Measurements from ENCODE around the gene ZNF513. TPM values are rescaled to one million over a fixed set of nuclear protein-coding genes. Genes with fewer than 3 reads are reported as not detected.

The ZNF513 gene
- total and polyA plus RNA-seq, 11 donors: 2.8 to 11.8 (median 7.5) TPM

DNA sequence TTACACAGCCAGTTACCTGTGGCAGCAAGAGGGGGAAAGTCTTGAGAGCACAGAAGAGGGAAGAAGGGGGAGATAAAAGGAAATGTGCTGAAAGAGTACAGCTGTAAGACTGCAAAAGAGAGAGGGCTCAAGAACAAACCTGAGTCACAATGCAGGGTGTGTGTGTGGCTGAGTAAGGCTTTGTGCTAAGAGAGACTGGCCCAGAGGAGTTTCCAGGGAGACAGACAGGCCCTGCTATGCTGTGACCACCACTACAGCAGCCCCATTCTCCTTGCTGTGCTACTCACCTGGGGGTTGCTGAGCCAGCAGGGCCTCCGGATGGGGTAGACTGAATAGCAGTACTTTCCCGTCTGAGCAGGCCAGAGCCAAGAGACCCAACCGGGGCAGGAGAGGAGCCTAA lies 45.2 kb downstream of the ZNF513 start:
- intact Hi-C loops (cut with DNase I): no loop called here
- no peak for TF ChIP-seq POLR2A (IDR thresholded peaks at IDR 0.05)
- Histone ChIP-seq H3K36me3 (peaks cover 0 to 100% (median 99%) of the 10 kb centered on the region in 9 donors), H3K9me3 (no peaks in the 10 kb centered on the region), H3K27me3 (no peaks in the 10 kb centered on the region), H3K27ac (no peak overlapping the region), H3K4me3 (no peak overlapping the region), H3K4me1 (no peaks in the 10 kb centered on the region)
- DNase-seq (no peak), ATAC-seq (no peak)
- 91 to 96% (median 95%) methylated on average over 3 of the region's 3 CpGs for WGBS, 4 donors

Other genes with a start within 250 kb of the ZNF513 start
- gene PREB, start 246.1 kb downstream of the ZNF513 start, total RNA-seq: 10 to 100 TPM; 41.1 to 74.5 (median 48.7) TPM
- 10 to 100 TPM; 54.3 to 99.4 TPM for gene PREB, start 246.1 kb downstream of the ZNF513 start, polyA plus RNA-seq
- gene PRR30, start 241.3 kb downstream of the ZNF513 start, total RNA-seq: not detected
- gene PRR30, start 241.3 kb downstream of the ZNF513 start, polyA plus RNA-seq: not detected
- gene TCF23, start 231.7 kb downstream of the ZNF513 start, total RNA-seq: under 1 TPM in 3 of 9 donors, not detected in 6; 0.07 to 0.85 (median 0.68) TPM
- gene TCF23, start 231.7 kb downstream of the ZNF513 start, polyA plus RNA-seq: under 1 TPM; 0.04 TPM
- 100 to 1,000 TPM in 8 of 9 donors, 10 to 100 TPM in 1; 96.9 to 210 (median 144) TPM for gene ATRAID, start 168.7 kb downstream of the ZNF513 start, total RNA-seq
- gene ATRAID, start 168.7 kb downstream of the ZNF513 start, polyA plus RNA-seq: 100 to 1,000 TPM; 126 to 195 TPM
- gene SLC5A6, start 168.5 kb downstream of the ZNF513 start, total RNA-seq: 10 to 100 TPM in 5 of 9 donors, 1 to 10 TPM in 4; 6.3 to 16.7 (median 10.3) TPM
- 10 to 100 TPM in 1 of 2 donors, 1 to 10 TPM in 1; 6.7 to 37.7 TPM for gene SLC5A6, start 168.5 kb downstream of the ZNF513 start, polyA plus RNA-seq
- 10 to 100 TPM in 2 of 9 donors, 1 to 10 TPM in 7; 5.0 to 14.2 (median 6.7) TPM for gene CAD, start 163.4 kb downstream of the ZNF513 start, total RNA-seq
- 1 to 10 TPM; 3.2 to 9.3 TPM for gene CAD, start 163.4 kb downstream of the ZNF513 start, polyA plus RNA-seq
- gene SLC30A3, start 117.7 kb downstream of the ZNF513 start, total RNA-seq: 10 to 100 TPM in 2 of 9 donors, 1 to 10 TPM in 7; 5.0 to 18.1 (median 9.0) TPM
- gene SLC30A3, start 117.7 kb downstream of the ZNF513 start, polyA plus RNA-seq: 1 to 10 TPM; 5.6 to 9.2 TPM
- 1 to 10 TPM in 5 of 9 donors, under 1 TPM in 4; 0.36 to 3.3 (median 1.2) TPM for gene DNAJC5G, start 105.3 kb downstream of the ZNF513 start, total RNA-seq
- 1 to 10 TPM in 1 of 2 donors, under 1 TPM in 1; 0.11 to 1.8 TPM for gene DNAJC5G, start 105.3 kb downstream of the ZNF513 start, polyA plus RNA-seq
- 100 to 1,000 TPM; 175 to 329 (median 241) TPM for gene TRIM54, start 98.3 kb downstream of the ZNF513 start, total RNA-seq
- 100 to 1,000 TPM; 128 to 324 TPM for gene TRIM54, start 98.3 kb downstream of the ZNF513 start, polyA plus RNA-seq
- 1 to 10 TPM in 6 of 9 donors, under 1 TPM in 3; 0.60 to 2.5 (median 1.1) TPM for gene UCN, start 72.3 kb downstream of the ZNF513 start, total RNA-seq
- gene UCN, start 72.3 kb downstream of the ZNF513 start, polyA plus RNA-seq: 1 to 10 TPM; 1.3 to 1.4 TPM
- gene MPV17, start 57.6 kb downstream of the ZNF513 start, total RNA-seq: 100 to 1,000 TPM in 1 of 9 donors, 10 to 100 TPM in 8; 48.8 to 103 (median 65.7) TPM
- 100 to 1,000 TPM in 1 of 2 donors, 10 to 100 TPM in 1; 69.3 to 134 TPM for gene MPV17, start 57.6 kb downstream of the ZNF513 start, polyA plus RNA-seq
- gene GTF3C2, start 24.0 kb downstream of the ZNF513 start, total RNA-seq: 10 to 100 TPM; 19.9 to 42.6 (median 28.3) TPM
- 10 to 100 TPM; 17.8 to 21.9 TPM for gene GTF3C2, start 24.0 kb downstream of the ZNF513 start, polyA plus RNA-seq
- gene EIF2B4, start 10.4 kb downstream of the ZNF513 start, total RNA-seq: 10 to 100 TPM; 28.5 to 59.3 (median 37.0) TPM
- 10 to 100 TPM; 40.2 to 69.0 TPM for gene EIF2B4, start 10.4 kb downstream of the ZNF513 start, polyA plus RNA-seq
- gene SNX17, start 10.1 kb downstream of the ZNF513 start, total RNA-seq: 10 to 100 TPM; 59.4 to 90.7 (median 77.2) TPM
- gene SNX17, start 10.1 kb downstream of the ZNF513 start, polyA plus RNA-seq: 100 to 1,000 TPM in 1 of 2 donors, 10 to 100 TPM in 1; 39.2 to 106 TPM
- gene PPM1G, start 28.9 kb upstream of the ZNF513 start, total RNA-seq: 10 to 100 TPM; 31.7 to 49.7 (median 40.2) TPM
- 10 to 100 TPM; 31.2 to 87.2 TPM for gene PPM1G, start 28.9 kb upstream of the ZNF513 start, polyA plus RNA-seq
- gene NRBP1, start 47.9 kb upstream of the ZNF513 start, total RNA-seq: 10 to 100 TPM; 43.5 to 78.6 (median 62.8) TPM
- gene NRBP1, start 47.9 kb upstream of the ZNF513 start, polyA plus RNA-seq: 100 to 1,000 TPM in 1 of 2 donors, 10 to 100 TPM in 1; 27.8 to 114 TPM
- 1 to 10 TPM in 1 of 9 donors, under 1 TPM in 2, not detected in 6; 0.50 to 1.7 (median 0.61) TPM for gene KRTCAP3, start 61.6 kb upstream of the ZNF513 start, total RNA-seq
- under 1 TPM in 1 of 2 donors, not detected in 1; 0.65 TPM for gene KRTCAP3, start 61.6 kb upstream of the ZNF513 start, polyA plus RNA-seq
- gene IFT172, start 109.0 kb upstream of the ZNF513 start, total RNA-seq: 10 to 100 TPM; 13.6 to 25.7 (median 17.4) TPM
- 10 to 100 TPM; 11.9 to 27.2 TPM for gene IFT172, start 109.0 kb upstream of the ZNF513 start, polyA plus RNA-seq
- gene FNDC4, start 114.5 kb upstream of the ZNF513 start, total RNA-seq: 1 to 10 TPM; 1.0 to 4.7 (median 3.1) TPM
- gene FNDC4, start 114.5 kb upstream of the ZNF513 start, polyA plus RNA-seq: 10 to 100 TPM in 1 of 2 donors, 1 to 10 TPM in 1; 2.0 to 10.5 TPM
- gene GCKR, start 116.1 kb upstream of the ZNF513 start, total RNA-seq: 1 to 10 TPM in 1 of 9 donors, under 1 TPM in 3, not detected in 5; 0.28 to 1.1 (median 0.38) TPM
- 1 to 10 TPM in 1 of 2 donors, under 1 TPM in 1; 0.23 to 1.7 TPM for gene GCKR, start 116.1 kb upstream of the ZNF513 start, polyA plus RNA-seq
- 10 to 100 TPM; 13.2 to 31.8 (median 20.1) TPM for gene ZNF512, start 202.3 kb upstream of the ZNF513 start, total RNA-seq
- gene ZNF512, start 202.3 kb upstream of the ZNF513 start, polyA plus RNA-seq: 10 to 100 TPM in 1 of 2 donors, 1 to 10 TPM in 1; 8.4 to 15.8 TPM
- gene CCDC121, start 248.3 kb upstream of the ZNF513 start, total RNA-seq: 1 to 10 TPM; 3.9 to 7.7 (median 5.8) TPM
- gene CCDC121, start 248.3 kb upstream of the ZNF513 start, polyA plus RNA-seq: 1 to 10 TPM; 2.5 to 3.5 TPM
- 10 to 100 TPM; 14.4 to 22.3 (median 19.4) TPM for gene GPN1, start 248.3 kb upstream of the ZNF513 start, total RNA-seq
- 10 to 100 TPM; 10.1 to 35.9 TPM for gene GPN1, start 248.3 kb upstream of the ZNF513 start, polyA plus RNA-seq